ENCODE results near the gene ST6GALNAC5. TPM values are rescaled to one million over a fixed set of nuclear protein-coding genes. Genes with fewer than 3 reads are reported as not detected.

The ST6GALNAC5 gene
- total RNA-seq, 1 experiment from 2014 or later = not detected

DNA sequence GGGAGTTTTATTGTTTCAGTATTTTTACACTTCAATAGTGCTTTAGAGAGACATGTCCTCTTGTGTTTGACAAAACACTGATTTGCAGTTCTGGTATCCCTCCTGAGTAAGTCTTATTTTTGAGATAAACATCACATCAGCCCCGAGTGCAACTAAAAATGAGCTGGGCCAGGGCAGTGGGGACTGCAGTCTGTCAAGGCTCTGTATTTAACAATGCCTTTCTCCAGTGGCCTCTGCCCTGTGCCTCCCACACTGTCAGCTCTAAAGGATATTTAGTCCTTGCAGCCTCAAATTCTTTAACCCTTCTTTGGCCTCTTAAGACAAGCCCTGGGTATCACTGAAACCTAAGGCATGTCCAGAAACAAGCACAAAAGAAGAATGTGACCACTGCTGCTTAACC lies 160.6 kb downstream of the ST6GALNAC5 start:
- ATAC-seq (no peak), DNase-seq (ENCODE audit: low read depth, low spot score) (no peak)
- no peaks in the 10 kb centered on the region for H3K36me3 ChIP-seq (ENCODE audit: control insufficient read depth, insufficient read depth, low read length)
- no TSS peak for BruUV-seq (replicated peaks)
- H3K27me3 ChIP-seq (ENCODE audit: control insufficient read depth, insufficient read depth, low read length) = peaks cover 2% of the 10 kb centered on the region; the same call in 1 of the 2 replicates
- TF ChIP-seq POLR2AphosphoS5 (IDR thresholded peaks at IDR 0.05; ENCODE audit: low read depth, low read length) (no peak), SIN3A (IDR thresholded peaks at IDR 0.05; ENCODE audit: borderline replicate concordance, insufficient read depth, low read depth, low read length) (no peak), TCF7L2 (IDR thresholded peaks at IDR 0.05; ENCODE audit: low read depth, low read length) (no peak)
- TF ChIP-seq, protein P1, sequence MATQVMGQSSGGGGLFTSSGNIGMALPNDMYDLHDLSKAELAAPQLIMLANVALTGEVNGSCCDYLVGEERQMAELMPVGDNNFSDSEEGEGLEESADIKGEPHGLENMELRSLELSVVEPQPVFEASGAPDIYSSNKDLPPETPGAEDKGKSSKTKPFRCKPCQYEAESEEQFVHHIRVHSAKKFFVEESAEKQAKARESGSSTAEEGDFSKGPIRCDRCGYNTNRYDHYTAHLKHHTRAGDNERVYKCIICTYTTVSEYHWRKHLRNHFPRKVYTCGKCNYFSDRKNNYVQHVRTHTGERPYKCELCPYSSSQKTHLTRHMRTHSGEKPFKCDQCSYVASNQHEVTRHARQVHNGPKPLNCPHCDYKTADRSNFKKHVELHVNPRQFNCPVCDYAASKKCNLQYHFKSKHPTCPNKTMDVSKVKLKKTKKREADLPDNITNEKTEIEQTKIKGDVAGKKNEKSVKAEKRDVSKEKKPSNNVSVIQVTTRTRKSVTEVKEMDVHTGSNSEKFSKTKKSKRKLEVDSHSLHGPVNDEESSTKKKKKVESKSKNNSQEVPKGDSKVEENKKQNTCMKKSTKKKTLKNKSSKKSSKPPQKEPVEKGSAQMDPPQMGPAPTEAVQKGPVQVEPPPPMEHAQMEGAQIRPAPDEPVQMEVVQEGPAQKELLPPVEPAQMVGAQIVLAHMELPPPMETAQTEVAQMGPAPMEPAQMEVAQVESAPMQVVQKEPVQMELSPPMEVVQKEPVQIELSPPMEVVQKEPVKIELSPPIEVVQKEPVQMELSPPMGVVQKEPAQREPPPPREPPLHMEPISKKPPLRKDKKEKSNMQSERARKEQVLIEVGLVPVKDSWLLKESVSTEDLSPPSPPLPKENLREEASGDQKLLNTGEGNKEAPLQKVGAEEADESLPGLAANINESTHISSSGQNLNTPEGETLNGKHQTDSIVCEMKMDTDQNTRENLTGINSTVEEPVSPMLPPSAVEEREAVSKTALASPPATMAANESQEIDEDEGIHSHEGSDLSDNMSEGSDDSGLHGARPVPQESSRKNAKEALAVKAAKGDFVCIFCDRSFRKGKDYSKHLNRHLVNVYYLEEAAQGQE (IDR thresholded peaks at IDR 0.05; ENCODE audit: insufficient read depth in 1 of 2, low read depth in 2 of 2, low read length in 1 of 2) = no peak
- TF ChIP-seq, protein P2, sequence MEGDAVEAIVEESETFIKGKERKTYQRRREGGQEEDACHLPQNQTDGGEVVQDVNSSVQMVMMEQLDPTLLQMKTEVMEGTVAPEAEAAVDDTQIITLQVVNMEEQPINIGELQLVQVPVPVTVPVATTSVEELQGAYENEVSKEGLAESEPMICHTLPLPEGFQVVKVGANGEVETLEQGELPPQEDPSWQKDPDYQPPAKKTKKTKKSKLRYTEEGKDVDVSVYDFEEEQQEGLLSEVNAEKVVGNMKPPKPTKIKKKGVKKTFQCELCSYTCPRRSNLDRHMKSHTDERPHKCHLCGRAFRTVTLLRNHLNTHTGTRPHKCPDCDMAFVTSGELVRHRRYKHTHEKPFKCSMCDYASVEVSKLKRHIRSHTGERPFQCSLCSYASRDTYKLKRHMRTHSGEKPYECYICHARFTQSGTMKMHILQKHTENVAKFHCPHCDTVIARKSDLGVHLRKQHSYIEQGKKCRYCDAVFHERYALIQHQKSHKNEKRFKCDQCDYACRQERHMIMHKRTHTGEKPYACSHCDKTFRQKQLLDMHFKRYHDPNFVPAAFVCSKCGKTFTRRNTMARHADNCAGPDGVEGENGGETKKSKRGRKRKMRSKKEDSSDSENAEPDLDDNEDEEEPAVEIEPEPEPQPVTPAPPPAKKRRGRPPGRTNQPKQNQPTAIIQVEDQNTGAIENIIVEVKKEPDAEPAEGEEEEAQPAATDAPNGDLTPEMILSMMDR (IDR thresholded peaks at IDR 0.05) = no peak
- POLR2A ChIA-PET = no interaction called here
- H3K4me1 ChIP-seq (ENCODE audit: control insufficient read depth, insufficient read depth, low read length) = no peaks in the 10 kb centered on the region
- H3K27ac ChIP-seq (ENCODE audit: low read length) = no peak overlapping the region
- CTCF ChIA-PET = no interaction called here
- H3K9me3 ChIP-seq (ENCODE audit: control insufficient read depth, insufficient read depth, low read depth, low read length) = no peaks in the 10 kb centered on the region
- in situ Hi-C loops (cut with HindIII; ENCODE audit: low pct_unique_long_range_greater_than_20kb, low sequenced_read_pairs) = no loop called here
- no peak overlapping the region for H3K4me3 ChIP-seq (ENCODE audit: low read depth in 2 of 2, low read length in 2 of 2)
- intact Hi-C loops (cut with micrococcal nuclease; ENCODE audit: unreplicated experiment) = no loop called here

DNA sequence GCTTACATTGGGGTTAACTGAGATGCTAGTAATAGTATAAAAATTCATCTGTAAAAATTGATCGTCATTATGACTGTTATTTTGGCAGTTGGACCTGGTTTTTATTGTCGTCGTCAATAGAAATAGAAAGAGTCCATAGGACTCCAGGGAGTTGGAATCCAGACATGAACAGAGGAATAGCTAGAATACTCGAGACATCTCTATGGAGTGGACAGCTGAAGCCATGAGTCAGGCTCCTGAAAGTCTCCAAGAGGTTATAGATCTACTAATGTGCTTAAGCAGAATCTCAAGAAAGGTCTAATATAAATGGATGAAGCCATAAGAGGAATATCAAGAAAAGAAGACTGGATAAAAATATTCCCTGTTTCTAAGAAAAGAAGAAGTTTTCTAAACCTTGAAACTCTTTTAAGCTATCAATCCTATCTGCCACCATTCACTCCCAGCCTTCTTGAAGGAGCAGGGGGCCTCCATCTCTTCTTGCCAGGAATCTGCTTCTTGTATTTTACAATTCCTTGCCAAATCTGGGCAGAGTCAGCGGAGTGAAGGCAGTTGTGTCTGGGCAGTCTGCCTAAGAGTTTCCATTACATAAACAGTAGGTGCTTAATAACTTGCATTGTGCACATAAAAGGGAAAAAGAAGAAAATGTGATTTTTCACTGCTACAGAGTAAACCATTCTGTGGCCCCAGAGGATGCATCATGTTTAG lies 163.3 kb downstream of the ST6GALNAC5 start:
- H3K27me3 ChIP-seq (ENCODE audit: control insufficient read depth, insufficient read depth, low read length) = peaks cover 2% of the 10 kb centered on the region; the same call in 1 of the 2 replicates
- CTCF ChIA-PET = no interaction called here
- in situ Hi-C loops (cut with HindIII; ENCODE audit: low pct_unique_long_range_greater_than_20kb, low sequenced_read_pairs) (no loop called here), intact Hi-C loops (cut with micrococcal nuclease; ENCODE audit: unreplicated experiment) (no loop called here)
- H3K27ac ChIP-seq (ENCODE audit: low read length) = no peak overlapping the region
- POLR2A ChIA-PET = no interaction called here
- no peak for ATAC-seq
- no peaks in the 10 kb centered on the region for H3K4me1 ChIP-seq (ENCODE audit: control insufficient read depth, insufficient read depth, low read length)
- no peaks in the 10 kb centered on the region for H3K36me3 ChIP-seq (ENCODE audit: control insufficient read depth, insufficient read depth, low read length)
- TF ChIP-seq, protein P1 (IDR thresholded peaks at IDR 0.05; ENCODE audit: insufficient read depth in 1 of 2, low read depth in 2 of 2, low read length in 1 of 2) = no peak
- TF ChIP-seq TCF7L2 (IDR thresholded peaks at IDR 0.05; ENCODE audit: low read depth, low read length) = no peak
- TF ChIP-seq, protein P2 (IDR thresholded peaks at IDR 0.05) = no peak
- no peak for TF ChIP-seq POLR2AphosphoS5 (IDR thresholded peaks at IDR 0.05; ENCODE audit: low read depth, low read length)
- TF ChIP-seq SIN3A (IDR thresholded peaks at IDR 0.05; ENCODE audit: borderline replicate concordance, insufficient read depth, low read depth, low read length) = no peak
- no peaks in the 10 kb centered on the region for H3K9me3 ChIP-seq (ENCODE audit: control insufficient read depth, insufficient read depth, low read depth, low read length)
- no peak for DNase-seq (ENCODE audit: low read depth, low spot score)
- no peak overlapping the region for H3K4me3 ChIP-seq (ENCODE audit: low read depth in 2 of 2, low read length in 2 of 2)
- no TSS peak for BruUV-seq (replicated peaks)

Measured in Panc1 (cell line).